ENCODE measurements around the gene FCRL6. TPM values are rescaled to one million over a fixed set of nuclear protein-coding genes. Genes with fewer than 3 reads are reported as not detected.
A peak's percentile ranks its signal among the peaks of the same experiment; 100 is the strongest.

Gene FCRL6
- total and polyA plus RNA-seq, 2 donors from 2014 or later = 0.45 to 1.4 TPM

DNA sequence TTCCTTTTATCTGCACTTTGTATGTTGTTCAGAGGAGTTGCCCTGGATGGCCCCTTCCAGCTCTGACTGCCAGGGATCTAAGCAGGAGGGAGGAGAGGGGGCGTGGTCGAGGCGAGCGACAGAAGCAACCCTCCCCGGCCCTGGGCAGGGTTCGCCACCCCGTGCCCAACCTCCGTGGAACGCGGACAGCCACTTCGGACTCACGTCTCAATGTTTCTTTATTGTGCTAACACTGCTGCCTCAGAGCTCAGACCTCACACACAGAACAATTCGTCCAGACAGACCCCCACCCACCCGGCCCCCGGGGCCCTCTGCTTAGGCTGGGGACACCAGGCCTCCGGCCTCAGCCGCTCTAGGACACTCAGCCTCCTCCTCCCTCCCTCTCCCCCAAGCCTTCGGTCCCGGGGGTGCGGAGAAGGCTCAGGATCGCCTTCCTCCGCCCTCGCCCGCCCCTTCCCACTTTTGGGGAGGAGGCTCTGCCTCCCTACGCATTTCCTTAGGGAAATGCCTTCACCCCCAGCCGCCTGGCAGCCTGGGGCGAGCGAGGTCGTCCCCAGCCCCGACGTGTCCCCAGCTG is 52.0 kb downstream of the FCRL6 start:
- Histone ChIP-seq H3K9ac (ENCODE audit: low read length in 3 of 3) (peak overlapping the region; percentile 27 to 87 (median 51)), H3K9me3 (ENCODE audit: control insufficient read depth in 2 of 3, insufficient read depth in 1 of 3, low read length in 3 of 3) (no peaks in the 10 kb centered on the region), H3K4me1 (ENCODE audit: control insufficient read depth in 2 of 3, insufficient read depth in 2 of 3, low read depth in 1 of 3, low read length in 3 of 3) (peaks cover 0 to 7% (median 2%) of the 10 kb centered on the region in 3 donors), H3K27me3 (ENCODE audit: control insufficient read depth, insufficient read depth, low read length) (no peaks in the 10 kb centered on the region), H3K27ac (ENCODE audit: low read depth in 2 of 2, low read length in 2 of 2) (peak overlapping the region; percentile 93 to 96), H3K4me3 (ENCODE audit: low read length in 3 of 3) (peak overlapping the region; percentile 60 to 72 (median 66)), H3K36me3 (ENCODE audit: control insufficient read depth in 2 of 3, insufficient read depth in 3 of 3, low read length in 3 of 3) (no peaks in the 10 kb centered on the region)
- DNase-seq = peak; percentile 75 to 91 (median 85)
- TF ChIP-seq, protein P1, sequence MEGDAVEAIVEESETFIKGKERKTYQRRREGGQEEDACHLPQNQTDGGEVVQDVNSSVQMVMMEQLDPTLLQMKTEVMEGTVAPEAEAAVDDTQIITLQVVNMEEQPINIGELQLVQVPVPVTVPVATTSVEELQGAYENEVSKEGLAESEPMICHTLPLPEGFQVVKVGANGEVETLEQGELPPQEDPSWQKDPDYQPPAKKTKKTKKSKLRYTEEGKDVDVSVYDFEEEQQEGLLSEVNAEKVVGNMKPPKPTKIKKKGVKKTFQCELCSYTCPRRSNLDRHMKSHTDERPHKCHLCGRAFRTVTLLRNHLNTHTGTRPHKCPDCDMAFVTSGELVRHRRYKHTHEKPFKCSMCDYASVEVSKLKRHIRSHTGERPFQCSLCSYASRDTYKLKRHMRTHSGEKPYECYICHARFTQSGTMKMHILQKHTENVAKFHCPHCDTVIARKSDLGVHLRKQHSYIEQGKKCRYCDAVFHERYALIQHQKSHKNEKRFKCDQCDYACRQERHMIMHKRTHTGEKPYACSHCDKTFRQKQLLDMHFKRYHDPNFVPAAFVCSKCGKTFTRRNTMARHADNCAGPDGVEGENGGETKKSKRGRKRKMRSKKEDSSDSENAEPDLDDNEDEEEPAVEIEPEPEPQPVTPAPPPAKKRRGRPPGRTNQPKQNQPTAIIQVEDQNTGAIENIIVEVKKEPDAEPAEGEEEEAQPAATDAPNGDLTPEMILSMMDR (IDR thresholded peaks at IDR 0.05; ENCODE audit: borderline replicate concordance, extremely low read depth, insufficient read depth) = no peak
- no peak for FAIRE-seq
- intact Hi-C loops (cut with DNase I) = no loop called here

DNA sequence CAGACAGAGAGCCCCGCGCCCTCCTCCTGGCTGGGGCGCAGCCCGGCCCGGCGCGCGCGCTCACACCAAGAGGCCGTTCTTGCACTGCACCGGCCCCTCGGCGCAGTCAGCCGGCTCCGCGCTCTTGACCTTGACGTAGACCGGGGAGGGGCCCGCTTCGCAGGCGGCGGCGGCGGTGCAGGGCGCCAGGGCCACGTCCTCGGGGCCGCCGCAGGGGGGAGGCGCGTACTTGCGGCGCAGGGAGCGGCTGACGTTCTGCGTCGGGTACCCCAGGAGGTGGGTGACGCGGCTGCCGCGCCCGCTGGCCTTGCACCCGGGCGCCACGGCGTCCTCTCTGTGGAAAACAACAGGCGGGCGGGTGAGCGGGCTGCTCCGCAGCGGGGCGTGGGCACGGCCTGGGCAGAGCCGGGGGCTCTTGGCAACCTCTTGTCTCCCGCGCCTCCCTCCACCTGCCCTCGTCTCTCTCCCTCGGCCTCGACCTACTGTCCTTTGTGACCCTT is 52.6 kb downstream of the FCRL6 start:
- H3K4me3 ChIP-seq (ENCODE audit: low read length in 3 of 3) = peak overlapping the region in 2 of 3 donors; percentile 66 to 72
- H3K36me3 ChIP-seq (ENCODE audit: control insufficient read depth in 2 of 3, insufficient read depth in 3 of 3, low read length in 3 of 3) = no peaks in the 10 kb centered on the region
- H3K27ac ChIP-seq (ENCODE audit: low read depth in 2 of 2, low read length in 2 of 2) = peak overlapping the region; percentile 93 to 96
- intact Hi-C loops (cut with DNase I) = no loop called here
- H3K4me1 ChIP-seq (ENCODE audit: control insufficient read depth in 2 of 3, insufficient read depth in 2 of 3, low read depth in 1 of 3, low read length in 3 of 3) = peaks cover 0 to 7% (median 2%) of the 10 kb centered on the region in 3 donors
- H3K9ac ChIP-seq (ENCODE audit: low read length in 3 of 3) = peak overlapping the region in 2 of 3 donors; percentile 51 to 87
- H3K9me3 ChIP-seq (ENCODE audit: control insufficient read depth in 2 of 3, insufficient read depth in 1 of 3, low read length in 3 of 3) = no peaks in the 10 kb centered on the region
- TF ChIP-seq, protein P1 (IDR thresholded peaks at IDR 0.05; ENCODE audit: borderline replicate concordance, extremely low read depth, insufficient read depth) = no peak
- DNase-seq (peak; percentile 86 to 95 (median 92)), FAIRE-seq (no peak)
- no peaks in the 10 kb centered on the region for H3K27me3 ChIP-seq (ENCODE audit: control insufficient read depth, insufficient read depth, low read length)

DNA sequence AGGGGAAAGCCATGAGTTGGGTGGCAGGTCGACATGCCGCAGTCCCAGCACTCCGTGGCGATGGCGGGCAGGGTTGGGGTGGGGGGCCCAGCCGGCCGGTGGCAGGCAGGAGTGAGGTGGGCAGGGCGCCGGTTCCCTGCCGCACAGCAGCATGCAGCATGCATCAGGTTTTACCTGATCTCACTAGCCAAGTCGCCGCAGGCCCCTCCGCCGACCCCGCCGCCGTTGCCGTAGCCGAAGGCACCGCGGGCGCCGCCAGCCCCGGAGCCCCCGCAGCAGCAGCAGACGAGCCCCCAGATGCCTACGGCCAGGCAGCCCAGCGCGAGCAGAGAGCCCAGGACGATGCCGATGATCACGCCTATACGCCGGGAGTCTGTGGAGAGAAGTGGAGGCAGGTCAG is 53.5 kb downstream of the FCRL6 start:
- peak overlapping the region in 1 of 3 donors; percentile 72 for H3K4me3 ChIP-seq (ENCODE audit: low read length in 3 of 3)
- no peak overlapping the region for H3K9ac ChIP-seq (ENCODE audit: low read length in 3 of 3)
- intact Hi-C loops (cut with DNase I) = no loop called here
- H3K36me3 ChIP-seq (ENCODE audit: control insufficient read depth in 2 of 3, insufficient read depth in 3 of 3, low read length in 3 of 3) = no peaks in the 10 kb centered on the region
- TF ChIP-seq, protein P1 (IDR thresholded peaks at IDR 0.05; ENCODE audit: borderline replicate concordance, extremely low read depth, insufficient read depth) = no peak
- H3K27me3 ChIP-seq (ENCODE audit: control insufficient read depth, insufficient read depth, low read length) = no peaks in the 10 kb centered on the region
- FAIRE-seq (no peak), DNase-seq (no peak)
- H3K27ac ChIP-seq (ENCODE audit: low read depth in 2 of 2, low read length in 2 of 2) = no peak overlapping the region
- H3K9me3 ChIP-seq (ENCODE audit: control insufficient read depth in 2 of 3, insufficient read depth in 1 of 3, low read length in 3 of 3) = no peaks in the 10 kb centered on the region
- H3K4me1 ChIP-seq (ENCODE audit: control insufficient read depth in 2 of 3, insufficient read depth in 2 of 3, low read depth in 1 of 3, low read length in 3 of 3) = peaks cover 0 to 7% (median 2%) of the 10 kb centered on the region in 3 donors
